ENCODE results near the gene DIP2B.

DNA sequence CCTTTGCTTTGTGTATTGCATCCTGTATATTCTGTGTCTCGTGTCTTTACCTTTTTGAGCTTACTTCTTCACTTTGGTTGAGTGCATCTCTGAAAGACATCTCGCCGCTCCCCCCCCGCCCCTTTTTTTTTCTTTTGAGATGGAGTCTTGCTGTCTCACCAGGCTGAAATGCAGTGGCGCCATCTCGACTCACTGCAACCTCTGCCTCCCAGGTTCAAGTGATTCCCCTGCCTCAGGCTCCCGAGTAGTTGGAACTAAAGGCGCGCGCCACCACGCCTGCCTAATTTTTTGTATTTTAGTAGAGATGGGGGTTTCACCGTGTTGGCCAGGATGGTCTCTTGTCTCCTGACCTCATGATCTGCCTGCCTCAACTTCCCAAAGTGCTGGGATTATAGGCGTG, 49.9 kb downstream of the DIP2B start:
- TF ChIP-seq CTCF (IDR thresholded peaks at IDR 0.05) (no peak), BHLHE40 (IDR thresholded peaks at IDR 0.05; ENCODE audit: low read depth, low read length) (no peak), KDM1A (IDR thresholded peaks at IDR 0.05; ENCODE audit: low read depth) (no peak), POLR2A (IDR thresholded peaks at IDR 0.05; ENCODE audit: low read length) (no peak), ZFP36 (IDR thresholded peaks at IDR 0.05; ENCODE audit: borderline replicate concordance, partially characterized antibody) (no peak), RCOR1 (IDR thresholded peaks at IDR 0.05; ENCODE audit: low read depth, low read length) (no peak), CHD2 (IDR thresholded peaks at IDR 0.05; ENCODE audit: low read length, partially characterized antibody) (no peak), EP300 (IDR thresholded peaks at IDR 0.05) (no peak), RFX5 (IDR thresholded peaks at IDR 0.05) (no peak), NFE2L2 (conservative IDR thresholded peaks at IDR 0.05; ENCODE audit: low read length) (no peak), SREBF2 (IDR thresholded peaks at IDR 0.05) (no peak)
- TF ChIP-seq, protein P1, sequence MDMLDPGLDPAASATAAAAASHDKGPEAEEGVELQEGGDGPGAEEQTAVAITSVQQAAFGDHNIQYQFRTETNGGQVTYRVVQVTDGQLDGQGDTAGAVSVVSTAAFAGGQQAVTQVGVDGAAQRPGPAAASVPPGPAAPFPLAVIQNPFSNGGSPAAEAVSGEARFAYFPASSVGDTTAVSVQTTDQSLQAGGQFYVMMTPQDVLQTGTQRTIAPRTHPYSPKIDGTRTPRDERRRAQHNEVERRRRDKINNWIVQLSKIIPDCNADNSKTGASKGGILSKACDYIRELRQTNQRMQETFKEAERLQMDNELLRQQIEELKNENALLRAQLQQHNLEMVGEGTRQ (IDR thresholded peaks at IDR 0.05), result no peak
- TF ChIP-seq, protein P2, sequence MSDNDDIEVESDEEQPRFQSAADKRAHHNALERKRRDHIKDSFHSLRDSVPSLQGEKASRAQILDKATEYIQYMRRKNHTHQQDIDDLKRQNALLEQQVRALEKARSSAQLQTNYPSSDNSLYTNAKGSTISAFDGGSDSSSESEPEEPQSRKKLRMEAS (IDR thresholded peaks at IDR 0.05), result no peak
- TF ChIP-seq, protein P3, sequence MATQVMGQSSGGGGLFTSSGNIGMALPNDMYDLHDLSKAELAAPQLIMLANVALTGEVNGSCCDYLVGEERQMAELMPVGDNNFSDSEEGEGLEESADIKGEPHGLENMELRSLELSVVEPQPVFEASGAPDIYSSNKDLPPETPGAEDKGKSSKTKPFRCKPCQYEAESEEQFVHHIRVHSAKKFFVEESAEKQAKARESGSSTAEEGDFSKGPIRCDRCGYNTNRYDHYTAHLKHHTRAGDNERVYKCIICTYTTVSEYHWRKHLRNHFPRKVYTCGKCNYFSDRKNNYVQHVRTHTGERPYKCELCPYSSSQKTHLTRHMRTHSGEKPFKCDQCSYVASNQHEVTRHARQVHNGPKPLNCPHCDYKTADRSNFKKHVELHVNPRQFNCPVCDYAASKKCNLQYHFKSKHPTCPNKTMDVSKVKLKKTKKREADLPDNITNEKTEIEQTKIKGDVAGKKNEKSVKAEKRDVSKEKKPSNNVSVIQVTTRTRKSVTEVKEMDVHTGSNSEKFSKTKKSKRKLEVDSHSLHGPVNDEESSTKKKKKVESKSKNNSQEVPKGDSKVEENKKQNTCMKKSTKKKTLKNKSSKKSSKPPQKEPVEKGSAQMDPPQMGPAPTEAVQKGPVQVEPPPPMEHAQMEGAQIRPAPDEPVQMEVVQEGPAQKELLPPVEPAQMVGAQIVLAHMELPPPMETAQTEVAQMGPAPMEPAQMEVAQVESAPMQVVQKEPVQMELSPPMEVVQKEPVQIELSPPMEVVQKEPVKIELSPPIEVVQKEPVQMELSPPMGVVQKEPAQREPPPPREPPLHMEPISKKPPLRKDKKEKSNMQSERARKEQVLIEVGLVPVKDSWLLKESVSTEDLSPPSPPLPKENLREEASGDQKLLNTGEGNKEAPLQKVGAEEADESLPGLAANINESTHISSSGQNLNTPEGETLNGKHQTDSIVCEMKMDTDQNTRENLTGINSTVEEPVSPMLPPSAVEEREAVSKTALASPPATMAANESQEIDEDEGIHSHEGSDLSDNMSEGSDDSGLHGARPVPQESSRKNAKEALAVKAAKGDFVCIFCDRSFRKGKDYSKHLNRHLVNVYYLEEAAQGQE (IDR thresholded peaks at IDR 0.05), result no peak

Data from A549 (cell line).